ENCODE results near the gene KIF26B.

DNA sequence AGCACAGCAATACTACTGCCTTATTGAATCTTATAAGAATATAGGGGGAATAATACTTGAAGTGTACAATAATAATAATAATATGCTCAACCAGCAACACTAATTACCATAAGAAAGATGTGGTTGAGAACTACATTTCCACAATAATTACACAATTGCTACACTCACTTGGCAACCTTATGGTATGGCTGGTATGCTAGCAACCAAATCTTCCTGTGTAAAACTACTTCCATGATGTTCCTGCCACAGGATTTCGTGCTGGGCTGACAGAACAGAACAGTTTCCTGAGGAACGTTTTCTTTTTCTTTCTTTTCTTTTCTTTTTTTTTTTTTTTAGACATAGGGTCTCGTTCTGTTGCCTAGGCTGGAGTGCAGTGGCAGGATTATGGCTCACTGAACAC, 50.6 kb downstream of the KIF26B start:
- TF ChIP-seq, protein P1, sequence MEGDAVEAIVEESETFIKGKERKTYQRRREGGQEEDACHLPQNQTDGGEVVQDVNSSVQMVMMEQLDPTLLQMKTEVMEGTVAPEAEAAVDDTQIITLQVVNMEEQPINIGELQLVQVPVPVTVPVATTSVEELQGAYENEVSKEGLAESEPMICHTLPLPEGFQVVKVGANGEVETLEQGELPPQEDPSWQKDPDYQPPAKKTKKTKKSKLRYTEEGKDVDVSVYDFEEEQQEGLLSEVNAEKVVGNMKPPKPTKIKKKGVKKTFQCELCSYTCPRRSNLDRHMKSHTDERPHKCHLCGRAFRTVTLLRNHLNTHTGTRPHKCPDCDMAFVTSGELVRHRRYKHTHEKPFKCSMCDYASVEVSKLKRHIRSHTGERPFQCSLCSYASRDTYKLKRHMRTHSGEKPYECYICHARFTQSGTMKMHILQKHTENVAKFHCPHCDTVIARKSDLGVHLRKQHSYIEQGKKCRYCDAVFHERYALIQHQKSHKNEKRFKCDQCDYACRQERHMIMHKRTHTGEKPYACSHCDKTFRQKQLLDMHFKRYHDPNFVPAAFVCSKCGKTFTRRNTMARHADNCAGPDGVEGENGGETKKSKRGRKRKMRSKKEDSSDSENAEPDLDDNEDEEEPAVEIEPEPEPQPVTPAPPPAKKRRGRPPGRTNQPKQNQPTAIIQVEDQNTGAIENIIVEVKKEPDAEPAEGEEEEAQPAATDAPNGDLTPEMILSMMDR (IDR thresholded peaks at IDR 0.05 in 2 of 3, conservative IDR thresholded peaks at IDR 0.05 in 1 of 3; ENCODE audit: control insufficient read depth in 2 of 3, extremely low read depth in 1 of 3, insufficient read depth in 1 of 3, low read depth in 3 of 3, low read length in 3 of 3), result no peak
- TF ChIP-seq ZNF274 (IDR thresholded peaks at IDR 0.05; ENCODE audit: insufficient read depth, insufficient read length), result no peak
- TF ChIP-seq POLR2A (IDR thresholded peaks at IDR 0.05; ENCODE audit: low read depth, low read length), result no peak
- TF ChIP-seq, protein P2, sequence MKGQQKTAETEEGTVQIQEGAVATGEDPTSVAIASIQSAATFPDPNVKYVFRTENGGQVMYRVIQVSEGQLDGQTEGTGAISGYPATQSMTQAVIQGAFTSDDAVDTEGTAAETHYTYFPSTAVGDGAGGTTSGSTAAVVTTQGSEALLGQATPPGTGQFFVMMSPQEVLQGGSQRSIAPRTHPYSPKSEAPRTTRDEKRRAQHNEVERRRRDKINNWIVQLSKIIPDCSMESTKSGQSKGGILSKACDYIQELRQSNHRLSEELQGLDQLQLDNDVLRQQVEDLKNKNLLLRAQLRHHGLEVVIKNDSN (IDR thresholded peaks at IDR 0.05; ENCODE audit: borderline replicate concordance, extremely low read length, insufficient read depth, low read depth, low read length), result no peak
- no peak for TF ChIP-seq MXI1 (IDR thresholded peaks at IDR 0.05; ENCODE audit: low read depth, low read length)
- no peak for TF ChIP-seq ATF7 (IDR thresholded peaks at IDR 0.05; ENCODE audit: low read depth)
- TF ChIP-seq EGR1 (IDR thresholded peaks at IDR 0.05; ENCODE audit: borderline replicate concordance in 1 of 2, low read depth in 2 of 2, low read length in 2 of 2), result no peak
- no peak for TF ChIP-seq SUZ12 (IDR thresholded peaks at IDR 0.05; ENCODE audit: unreplicated experiment)
- TF ChIP-seq, protein P3, sequence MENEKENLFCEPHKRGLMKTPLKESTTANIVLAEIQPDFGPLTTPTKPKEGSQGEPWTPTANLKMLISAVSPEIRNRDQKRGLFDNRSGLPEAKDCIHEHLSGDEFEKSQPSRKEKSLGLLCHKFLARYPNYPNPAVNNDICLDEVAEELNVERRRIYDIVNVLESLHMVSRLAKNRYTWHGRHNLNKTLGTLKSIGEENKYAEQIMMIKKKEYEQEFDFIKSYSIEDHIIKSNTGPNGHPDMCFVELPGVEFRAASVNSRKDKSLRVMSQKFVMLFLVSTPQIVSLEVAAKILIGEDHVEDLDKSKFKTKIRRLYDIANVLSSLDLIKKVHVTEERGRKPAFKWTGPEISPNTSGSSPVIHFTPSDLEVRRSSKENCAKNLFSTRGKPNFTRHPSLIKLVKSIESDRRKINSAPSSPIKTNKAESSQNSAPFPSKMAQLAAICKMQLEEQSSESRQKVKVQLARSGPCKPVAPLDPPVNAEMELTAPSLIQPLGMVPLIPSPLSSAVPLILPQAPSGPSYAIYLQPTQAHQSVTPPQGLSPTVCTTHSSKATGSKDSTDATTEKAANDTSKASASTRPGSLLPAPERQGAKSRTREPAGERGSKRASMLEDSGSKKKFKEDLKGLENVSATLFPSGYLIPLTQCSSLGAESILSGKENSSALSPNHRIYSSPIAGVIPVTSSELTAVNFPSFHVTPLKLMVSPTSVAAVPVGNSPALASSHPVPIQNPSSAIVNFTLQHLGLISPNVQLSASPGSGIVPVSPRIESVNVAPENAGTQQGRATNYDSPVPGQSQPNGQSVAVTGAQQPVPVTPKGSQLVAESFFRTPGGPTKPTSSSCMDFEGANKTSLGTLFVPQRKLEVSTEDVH (IDR thresholded peaks at IDR 0.05; ENCODE audit: low read depth, partially characterized antibody), result no peak
- TF ChIP-seq TARDBP (IDR thresholded peaks at IDR 0.05; ENCODE audit: borderline replicate concordance), result no peak
